GM12865 (cell line): ENCODE results near the gene DDX17.

Experiments
- DNase-seq: peaks from one replicate; pipeline ENCODE4 v3.0.0; 2010; ENCODE audit warnings: low read depth
- H3K4me3 ChIP-seq: 2 replicates; pipeline ENCODE4 v1.5.1; 2011; ENCODE audit warnings: mild to moderate bottlenecking, low read depth, low read length, control low read depth
- TF ChIP-seq, protein P1 (sequence below): IDR thresholded peaks from 2 replicates; pipeline ENCODE4 v1.5.1; 2011; ENCODE audit warnings: low read length, control low read depth, low read depth, inconsistent platforms; ENCODE audit not compliant: insufficient read depth; ENCODE audit errors: missing control alignments

Gene DDX17

DNA sequence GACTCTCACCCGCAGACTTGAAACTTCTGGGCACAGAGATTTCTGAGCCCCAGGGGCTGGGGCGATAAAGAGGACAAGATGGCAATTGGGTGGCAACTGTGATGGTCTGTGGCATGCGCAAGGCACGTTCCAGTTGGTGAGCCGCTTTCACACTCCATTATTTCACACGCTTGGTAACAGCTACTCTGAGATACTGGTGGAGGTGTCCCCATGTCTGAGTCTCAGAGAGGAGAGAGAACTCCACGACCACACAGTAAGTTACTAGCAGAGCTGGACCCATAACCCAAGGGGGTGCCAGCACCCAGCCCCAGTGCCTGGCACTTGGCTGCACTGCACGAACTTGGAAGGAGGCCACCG is 45.1 kb downstream of the DDX17 start:
- TF ChIP-seq, protein P1, sequence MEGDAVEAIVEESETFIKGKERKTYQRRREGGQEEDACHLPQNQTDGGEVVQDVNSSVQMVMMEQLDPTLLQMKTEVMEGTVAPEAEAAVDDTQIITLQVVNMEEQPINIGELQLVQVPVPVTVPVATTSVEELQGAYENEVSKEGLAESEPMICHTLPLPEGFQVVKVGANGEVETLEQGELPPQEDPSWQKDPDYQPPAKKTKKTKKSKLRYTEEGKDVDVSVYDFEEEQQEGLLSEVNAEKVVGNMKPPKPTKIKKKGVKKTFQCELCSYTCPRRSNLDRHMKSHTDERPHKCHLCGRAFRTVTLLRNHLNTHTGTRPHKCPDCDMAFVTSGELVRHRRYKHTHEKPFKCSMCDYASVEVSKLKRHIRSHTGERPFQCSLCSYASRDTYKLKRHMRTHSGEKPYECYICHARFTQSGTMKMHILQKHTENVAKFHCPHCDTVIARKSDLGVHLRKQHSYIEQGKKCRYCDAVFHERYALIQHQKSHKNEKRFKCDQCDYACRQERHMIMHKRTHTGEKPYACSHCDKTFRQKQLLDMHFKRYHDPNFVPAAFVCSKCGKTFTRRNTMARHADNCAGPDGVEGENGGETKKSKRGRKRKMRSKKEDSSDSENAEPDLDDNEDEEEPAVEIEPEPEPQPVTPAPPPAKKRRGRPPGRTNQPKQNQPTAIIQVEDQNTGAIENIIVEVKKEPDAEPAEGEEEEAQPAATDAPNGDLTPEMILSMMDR, result no peak
- no peak overlapping the region for H3K4me3 ChIP-seq
- DNase-seq, result no peak

DNA sequence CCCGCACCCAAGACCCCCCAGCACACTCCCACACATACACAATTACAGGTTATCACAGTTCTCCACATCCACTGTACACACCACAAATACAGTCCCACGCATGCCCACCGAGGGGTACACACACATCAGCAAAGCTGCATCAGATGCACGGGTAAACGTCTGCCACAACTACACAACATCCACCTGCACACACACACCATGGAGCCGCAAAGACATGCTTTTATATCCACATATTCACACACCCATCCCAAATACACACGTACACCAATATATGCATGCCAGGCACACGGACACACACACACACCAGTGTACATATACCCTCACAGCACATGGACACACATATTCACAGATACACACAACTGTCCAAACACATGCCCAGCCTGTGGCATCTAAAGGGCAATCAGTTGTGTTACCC is 45.7 kb downstream of the DDX17 start:
- no peak overlapping the region for H3K4me3 ChIP-seq
- DNase-seq, result no peak
- TF ChIP-seq, protein P1, result no peak

DNA sequence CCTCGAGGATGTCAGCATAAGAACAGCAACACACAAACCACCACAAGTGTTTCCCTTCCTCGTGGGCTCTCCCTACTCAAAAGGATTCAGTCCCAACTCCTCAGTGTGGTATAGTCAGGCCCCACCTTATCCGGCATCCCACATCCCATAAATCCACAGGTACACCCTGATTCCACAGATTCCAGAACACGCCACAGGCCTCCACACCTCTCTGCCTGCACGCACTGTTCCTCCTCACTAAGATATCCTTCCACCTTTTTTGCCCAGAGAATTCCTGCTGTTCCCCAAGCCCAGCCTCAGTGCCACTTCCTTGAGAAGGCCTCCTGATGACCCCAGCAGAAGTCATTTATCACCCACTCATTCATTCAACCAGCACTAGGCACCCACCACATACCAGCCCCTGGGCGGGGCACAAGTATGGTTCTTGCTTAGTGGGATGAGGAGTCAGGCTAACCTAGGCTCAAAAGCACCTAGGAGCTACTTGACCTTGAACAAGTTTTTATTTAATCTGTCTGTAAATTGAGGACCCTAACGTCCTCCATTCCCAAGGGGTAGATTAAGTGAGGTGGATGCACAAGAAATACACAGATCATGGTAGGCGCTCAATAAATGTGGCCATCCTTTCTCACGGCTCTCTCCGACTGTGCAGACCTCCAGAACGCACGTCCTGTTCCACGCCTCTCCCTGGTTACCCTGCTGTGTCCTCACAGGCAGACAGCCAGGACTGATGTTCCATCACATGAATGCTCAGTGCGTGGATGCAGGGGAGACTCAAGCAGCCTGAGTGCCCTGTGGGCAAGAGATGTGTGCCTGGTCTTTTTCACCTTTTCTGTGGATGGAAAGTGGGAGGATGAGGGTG is 49.0 kb downstream of the DDX17 start:
- TF ChIP-seq, protein P1, result no peak
- no peak overlapping the region for H3K4me3 ChIP-seq
- no peak for DNase-seq

DNA sequence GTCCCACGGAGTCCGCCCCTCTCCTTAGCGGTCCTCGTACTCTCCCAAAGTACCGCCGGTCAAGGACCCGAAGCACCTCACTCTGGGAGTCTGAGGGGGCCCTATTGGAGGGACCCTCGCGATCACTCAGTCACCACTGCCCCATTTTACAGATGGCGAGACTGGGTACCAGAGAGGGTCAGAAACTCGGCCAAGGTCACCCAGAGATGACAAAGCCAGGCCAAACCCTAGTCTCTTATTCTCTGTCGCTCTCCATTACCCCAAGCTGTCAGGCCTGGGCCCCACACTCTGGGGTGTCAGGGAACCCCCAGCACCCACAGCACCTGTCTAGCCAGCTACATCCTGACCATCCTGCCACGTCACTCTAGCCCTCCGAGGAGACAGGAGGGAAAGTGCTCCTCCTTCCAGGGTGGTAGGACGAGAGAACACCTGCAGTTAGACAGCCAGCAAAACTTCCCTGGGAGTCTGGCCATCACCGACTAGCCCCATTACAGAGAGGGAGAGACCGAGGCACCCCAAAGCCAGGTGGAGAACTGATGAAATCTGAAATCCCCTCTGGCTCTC is 49.8 kb downstream of the DDX17 start:
- TF ChIP-seq, protein P1, result no peak
- DNase-seq, result no peak
- H3K4me3 ChIP-seq, result no peak overlapping the region

DNA sequence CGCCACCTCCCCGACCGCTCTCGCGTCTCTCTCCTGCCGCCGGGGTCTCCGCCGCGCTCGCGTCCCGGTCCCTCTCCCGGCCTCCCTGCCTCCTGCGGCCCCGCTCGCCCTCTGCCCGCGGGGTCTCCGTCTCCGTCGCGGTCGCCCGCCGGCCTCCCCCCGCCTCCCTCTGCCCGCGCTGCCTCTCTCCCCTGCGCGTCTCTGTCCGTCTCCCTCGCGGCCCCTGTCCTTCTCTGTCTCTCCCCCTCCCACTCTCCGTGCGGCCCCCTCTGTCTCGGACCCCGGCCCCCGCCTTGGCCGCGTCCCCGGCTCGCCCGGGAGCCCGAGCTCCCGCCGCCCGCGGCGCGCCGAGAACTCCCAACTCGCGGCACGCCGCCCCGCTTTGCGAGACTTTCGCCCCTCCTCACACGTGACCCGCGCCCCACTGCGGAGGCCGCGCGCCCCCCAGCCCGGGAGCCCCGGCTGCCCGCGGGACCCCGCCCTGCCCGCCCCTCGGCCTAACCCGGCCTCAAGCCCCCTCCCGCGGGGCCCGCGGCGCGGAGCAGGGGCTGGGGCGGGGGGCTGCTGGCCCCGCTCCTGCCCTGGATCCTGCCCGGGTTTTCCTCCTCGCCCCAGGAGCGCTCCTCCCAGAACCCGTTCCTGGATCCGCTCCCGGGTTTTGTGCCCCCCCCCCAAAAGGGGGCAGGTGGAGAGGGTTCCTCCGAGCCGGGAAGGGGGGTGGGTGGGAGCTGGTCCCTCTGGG is 50.4 kb downstream of the DDX17 start:
- H3K4me3 ChIP-seq, result peak overlapping the region; percentile 15; the same call in 1 of the 2 replicates
- DNase-seq, result peak; percentile 41
- TF ChIP-seq, protein P1, result no peak

DNA sequence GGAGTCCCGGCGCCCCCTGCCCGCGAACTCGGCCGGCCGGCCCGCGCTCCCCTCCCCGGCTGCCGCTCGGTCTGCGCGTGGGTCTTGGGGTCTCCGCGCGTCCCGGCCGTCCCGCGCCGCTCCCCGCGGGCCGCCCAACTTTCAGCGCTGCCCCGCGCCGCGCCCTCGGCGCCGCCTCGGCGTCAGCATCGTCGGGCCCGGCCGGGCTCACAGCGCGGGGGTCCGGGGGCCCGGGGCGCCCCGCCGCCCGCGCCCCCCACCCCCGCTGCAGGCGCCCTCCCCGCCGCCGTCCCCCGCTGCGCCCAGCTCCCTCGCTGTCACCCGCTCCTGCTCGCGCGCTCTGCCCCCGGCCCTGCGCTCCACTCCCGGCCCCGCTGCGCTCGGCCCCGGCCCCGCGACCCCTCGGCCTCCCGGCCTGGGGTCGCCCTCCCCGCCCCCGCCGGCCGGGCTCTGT is 51.0 kb downstream of the DDX17 start, which contains the start of gene KCNJ4:
Gene KCNJ4, minus strand, starts transcription at position 124 of the 454 bp plus-strand sequence. CDS start 27,067 bp downstream, outside the sequence.
- H3K4me3 ChIP-seq, result peak within 1 kb of the TSS; percentile 27; the same call in 1 of the 2 replicates
- TF ChIP-seq, protein P1, result no peak
- no peak for DNase-seq
